ENCODE data around the gene MUC4.
"Not testable (repeated sequence)": the region's sequence is repeated elsewhere in the genome, so short reads cannot be mapped to it uniquely, and the experiment has no call there.

Gene MUC4

DNA sequence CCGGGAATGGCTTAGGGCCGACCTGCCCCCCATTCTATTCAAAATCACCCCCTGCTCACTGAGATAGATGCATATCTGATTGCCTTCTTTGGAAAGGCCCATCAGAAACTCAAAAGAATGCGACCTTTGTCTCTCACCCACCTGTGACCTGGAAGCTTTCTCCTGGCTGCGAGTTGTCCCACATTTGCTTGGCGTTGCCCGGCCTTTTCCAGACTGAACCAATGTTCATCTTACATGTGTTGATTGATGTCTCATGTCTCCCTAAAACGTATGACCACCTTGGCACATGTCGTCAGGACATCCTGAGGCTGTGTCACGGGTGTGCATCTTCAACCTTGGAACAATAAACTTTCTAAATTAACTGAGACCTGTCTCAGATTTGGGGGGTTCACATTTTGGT, 94.3 kb downstream of the MUC4 start:
- DNase-seq (ENCODE audit: low read depth, low spot score), result no peak

DNA sequence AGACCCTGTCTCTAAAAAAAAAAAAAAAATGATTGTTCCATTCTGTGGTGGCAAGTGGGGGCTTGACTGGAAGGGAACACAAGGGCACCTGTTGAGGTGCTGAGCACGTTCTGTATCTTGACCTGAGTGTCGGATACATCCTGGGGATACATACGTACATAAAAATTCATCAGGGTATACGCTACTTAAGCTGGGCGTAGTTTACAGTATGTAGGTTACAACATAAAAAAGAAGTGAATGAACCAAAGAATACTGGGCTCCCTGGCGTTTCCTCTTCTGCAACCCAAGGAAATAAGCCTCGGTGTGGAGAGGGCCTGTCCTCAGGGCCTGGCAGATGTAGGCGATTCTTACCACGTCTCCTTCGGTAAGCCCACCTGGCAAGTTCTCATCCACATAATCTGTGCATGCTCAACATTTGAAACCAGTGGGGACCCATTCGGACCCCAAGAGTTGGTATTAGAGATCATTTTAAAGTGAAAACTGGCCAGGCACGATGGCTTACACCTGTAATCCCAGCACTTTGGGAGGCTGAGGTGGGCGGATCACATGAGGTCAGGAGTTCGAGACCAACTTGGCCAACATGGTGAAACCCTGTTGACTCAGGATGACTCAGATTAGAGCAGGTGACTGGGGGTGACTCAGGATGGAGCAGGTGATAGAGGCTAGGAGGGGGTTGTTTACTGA, 96.0 kb downstream of the MUC4 start:
- DNase-seq (ENCODE audit: low read depth, low spot score), result no peak

DNA sequence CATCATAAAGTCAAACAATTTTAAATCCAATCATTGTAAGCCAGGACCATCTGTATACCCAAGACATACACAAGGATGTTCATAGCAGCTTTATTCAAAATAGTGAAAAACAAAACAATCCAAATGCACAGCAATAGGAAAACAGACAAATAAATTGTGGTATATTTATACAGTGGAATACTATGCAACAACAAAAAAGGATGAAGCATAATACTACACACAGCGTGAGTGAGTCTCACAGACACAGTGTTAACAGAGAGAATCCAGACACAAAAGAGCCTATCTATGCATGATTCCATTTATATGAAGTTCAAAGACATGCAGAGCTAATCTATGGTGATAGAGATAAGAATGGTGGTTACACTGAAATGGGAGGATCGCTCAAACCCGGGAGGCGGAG, 96.6 kb downstream of the MUC4 start:
- no peak for DNase-seq (ENCODE audit: low read depth, low spot score)

DNA sequence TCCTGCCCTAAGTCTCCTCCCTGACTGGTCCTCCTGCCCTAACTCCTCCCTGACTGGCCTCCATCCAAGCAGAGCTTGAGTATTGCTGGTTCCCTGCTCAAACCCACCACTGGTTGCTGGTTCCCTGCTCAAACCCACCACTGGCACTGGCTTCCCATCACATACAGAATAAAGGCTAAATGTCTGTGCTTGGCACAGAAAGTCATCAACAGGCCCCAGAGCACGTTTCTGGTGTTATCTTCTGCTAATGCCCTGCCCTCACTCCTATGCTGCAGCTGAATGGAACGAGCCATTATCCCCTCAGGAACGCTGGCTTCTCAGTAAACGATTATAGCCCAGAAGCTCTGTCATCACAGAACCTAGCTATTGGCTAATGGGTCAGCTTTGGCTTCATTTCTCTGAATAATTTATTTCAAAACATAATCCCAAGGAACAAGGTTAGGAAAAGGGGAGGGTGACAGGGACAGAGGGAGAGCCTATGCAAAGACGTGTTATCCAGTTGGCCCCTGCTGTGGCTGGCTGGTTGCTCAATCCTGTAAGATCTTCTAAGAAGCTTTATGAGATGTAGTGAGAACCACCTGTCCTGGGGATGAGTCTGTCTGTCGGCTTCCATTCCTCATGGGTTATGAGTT, 97.2 kb downstream of the MUC4 start:
- no peak for DNase-seq (ENCODE audit: low read depth, low spot score)

DNA sequence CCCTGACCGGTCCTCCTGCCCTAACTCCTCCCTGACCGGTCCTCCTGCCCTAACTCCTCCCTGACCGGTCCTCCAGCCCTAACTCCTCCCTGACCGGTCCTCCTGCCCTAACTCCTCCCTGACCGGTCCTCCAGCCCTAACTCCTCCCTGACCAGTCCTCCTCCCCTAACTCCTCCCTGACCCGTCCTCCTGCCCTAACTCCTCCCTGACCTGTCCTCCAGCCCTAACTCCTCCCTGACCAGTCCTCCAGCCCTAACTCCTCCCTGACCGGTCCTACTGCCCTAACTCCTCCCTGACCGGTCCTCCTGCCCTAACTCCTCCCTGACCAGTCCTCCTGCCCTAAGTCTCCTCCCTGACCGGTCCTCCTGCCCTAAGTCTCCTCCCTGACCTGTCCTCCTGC, 98.6 kb downstream of the MUC4 start:
- DNase-seq (ENCODE audit: low read depth, low spot score), result not testable (repeated sequence)

DNA sequence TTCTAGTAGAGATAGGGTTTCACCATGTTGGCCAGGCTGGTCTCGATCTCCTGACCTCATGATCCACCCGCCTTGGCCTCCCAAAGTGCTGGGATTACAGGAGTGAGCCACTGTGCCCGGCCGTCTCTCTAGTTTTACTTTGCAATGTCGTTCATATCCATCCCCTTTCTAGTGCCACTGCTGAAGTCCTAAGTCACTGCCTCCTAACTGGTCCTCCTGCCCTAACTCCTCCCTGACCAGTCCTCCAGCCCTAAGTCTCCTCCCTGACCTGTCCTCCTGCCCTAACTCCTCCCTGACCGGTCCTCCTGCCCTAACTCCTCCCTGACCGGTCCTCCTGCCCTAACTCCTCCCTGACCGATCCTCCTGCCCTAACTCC, 99.2 kb downstream of the MUC4 start:
- not testable (repeated sequence) for DNase-seq (ENCODE audit: low read depth, low spot score)

DNA sequence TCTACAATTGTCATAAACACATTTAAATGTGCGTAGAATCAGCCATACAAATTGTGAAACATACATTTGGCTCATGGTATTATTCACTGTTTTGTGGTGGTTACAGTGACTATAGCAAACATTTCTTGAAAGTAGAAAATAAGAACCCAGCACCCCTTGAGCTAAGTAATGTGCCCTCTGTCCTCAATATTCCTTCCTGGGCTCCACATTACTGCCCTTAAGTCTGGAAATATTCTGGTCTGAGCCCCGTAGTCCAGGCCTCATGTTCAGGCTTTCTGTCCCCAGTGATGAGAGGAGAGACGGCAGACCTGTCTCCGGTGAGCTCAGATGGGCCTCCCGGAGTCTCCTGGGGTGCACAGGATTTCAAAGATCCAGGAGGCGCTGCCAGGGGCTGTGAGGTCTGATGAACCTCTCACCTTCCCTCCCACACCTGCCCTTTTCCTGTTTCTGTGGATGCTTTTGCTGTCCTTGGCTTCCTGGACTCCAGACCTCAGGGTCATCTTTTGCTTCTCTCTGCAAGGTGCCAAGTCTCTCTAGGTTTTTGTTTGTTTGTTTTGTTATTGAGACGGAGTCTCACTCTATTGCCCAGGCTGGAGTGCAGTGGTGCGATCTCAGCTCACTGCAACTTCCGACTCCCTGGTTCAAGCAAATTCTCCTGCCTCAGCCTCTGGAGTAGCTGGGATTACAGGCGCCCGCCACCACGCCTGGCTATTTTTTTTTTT, 99.8 kb downstream of the MUC4 start:
- DNase-seq (ENCODE audit: low read depth, low spot score), result no peak

DNA sequence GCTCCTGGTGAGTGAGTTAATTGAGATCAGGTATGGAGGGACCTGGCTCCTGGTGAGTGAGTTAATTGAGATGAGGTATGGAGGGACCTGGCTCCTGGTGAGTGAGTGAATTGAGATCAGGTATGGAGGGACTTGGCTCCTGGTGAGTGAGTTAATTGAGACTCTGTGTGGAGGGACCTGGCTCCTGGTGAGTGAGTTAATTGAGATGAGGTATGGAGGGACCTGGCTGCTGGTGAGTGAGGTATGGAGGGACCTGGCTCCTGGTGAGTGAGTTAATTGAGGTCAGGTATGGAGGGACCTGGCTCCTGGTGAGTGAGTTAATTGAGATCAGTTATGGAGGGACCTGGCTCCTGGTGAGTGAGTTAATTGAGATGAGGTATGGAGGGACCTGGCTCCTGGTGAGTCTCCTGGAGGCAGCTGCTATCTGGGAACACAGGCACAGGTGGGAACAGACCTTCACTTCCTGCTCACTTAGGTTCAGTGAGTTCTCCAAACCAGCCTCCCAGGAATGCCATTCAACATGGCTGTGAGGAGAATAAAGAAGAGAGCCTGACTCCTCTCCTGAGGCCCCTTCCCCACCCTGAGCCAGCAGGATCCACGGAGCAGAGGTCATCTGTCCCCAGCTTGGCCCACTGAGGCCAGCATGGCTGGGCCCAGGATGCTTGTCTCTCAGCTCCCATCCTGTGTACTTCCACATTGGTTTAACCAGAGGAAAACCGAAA, 100.5 kb downstream of the MUC4 start:
- not testable (repeated sequence) for DNase-seq (ENCODE audit: low read depth, low spot score)

DNA sequence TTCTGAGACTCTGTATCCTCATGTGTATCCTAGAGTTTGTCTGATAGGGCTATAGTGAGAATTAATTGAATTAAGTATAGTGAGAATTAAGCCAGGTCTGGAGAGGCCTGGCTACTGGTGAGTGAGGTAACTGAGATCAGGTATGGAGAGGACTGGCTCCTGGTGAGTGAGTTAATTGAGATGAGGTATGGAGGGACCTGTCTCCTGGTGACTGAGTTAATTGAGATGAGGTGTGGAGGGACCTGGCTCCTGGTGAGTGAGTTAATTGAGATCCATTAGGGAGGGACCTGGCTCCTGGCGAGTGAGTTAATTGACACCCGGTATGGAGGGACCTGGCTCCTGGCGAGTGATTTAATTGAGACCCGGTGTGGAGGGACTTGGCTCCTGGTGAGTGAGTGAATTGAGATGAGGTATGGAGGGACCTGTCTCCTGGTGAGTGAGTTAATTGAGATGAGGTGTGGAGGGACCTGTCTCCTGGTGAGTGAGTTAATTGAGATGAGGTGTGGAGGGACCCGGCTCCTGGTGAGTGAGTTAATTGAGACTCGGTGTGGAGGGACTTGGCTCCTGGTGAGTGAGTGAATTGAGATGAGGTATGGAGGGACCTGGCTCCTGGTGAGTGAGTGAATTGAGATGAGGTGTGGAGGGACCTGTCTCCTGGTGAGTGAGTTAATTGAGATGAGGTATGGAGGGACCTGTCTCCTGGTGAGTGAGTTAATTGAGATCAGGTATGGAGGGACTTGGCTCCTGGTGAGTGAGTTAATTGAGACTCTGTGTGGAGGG, 101.4 kb downstream of the MUC4 start:
- not testable (repeated sequence) for DNase-seq (ENCODE audit: low read depth, low spot score)

DNA sequence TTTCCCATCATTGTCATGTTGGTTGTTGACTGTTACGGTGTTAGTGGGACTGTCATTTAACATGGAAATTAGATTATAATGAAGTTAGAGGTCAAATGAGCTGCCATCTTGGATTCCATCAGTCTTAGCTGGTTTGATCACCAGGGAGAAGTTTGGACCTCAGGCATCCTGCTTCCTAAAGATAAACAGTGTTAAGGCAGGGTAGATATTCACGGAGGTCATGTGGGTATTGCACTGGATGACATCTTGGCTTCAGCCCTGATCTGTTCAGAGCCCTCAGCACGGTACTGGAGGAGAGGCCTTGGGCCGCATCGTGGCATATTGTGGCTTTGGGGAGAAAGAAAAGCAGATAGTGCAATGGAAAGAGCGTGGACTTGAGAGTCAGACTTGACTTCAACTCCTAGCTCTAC, 102.0 kb downstream of the MUC4 start:
- DNase-seq (ENCODE audit: low read depth, low spot score), result no peak

DNA sequence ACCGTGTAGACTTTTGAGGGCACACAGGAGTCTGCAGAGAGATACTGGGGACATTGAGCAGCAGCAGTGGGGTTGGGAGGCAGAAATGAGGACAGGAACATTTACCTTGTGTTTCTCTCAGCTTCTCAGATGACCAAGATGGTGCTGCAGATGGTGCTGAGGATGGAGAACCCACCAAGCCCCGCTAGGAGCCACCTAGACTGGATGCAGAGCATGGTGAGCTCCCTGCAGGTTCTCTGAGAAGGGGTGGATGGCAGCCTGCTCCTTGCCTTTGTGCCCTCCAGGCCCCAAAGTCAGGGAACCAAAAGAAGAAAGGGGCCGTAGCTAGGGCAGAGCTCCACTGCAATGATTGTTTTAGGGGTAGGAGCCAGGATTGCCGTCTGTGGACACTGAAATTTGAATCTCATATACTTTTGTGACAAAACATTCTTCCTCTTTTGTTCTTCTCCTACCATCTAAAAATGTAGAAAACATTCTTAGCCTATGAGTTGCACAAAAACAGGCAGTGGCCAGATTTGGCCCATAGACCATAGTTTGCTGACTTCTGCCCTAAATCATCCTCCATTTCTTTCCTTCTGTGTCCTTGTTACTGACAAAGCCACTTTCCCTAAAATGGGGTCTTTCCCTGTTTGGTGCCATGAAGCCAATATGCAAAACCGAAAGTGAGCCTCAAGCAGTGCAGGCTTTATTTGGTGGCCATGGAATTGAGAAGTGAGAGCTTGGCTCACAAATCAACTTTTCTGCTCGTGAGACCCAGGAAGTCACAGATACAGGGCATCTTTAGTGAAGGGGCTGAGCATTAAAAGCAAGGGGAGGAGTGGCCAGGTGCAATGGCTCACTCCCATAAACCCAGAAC, 102.9 kb downstream of the MUC4 start:
- no peak for DNase-seq (ENCODE audit: low read depth, low spot score)

DNA sequence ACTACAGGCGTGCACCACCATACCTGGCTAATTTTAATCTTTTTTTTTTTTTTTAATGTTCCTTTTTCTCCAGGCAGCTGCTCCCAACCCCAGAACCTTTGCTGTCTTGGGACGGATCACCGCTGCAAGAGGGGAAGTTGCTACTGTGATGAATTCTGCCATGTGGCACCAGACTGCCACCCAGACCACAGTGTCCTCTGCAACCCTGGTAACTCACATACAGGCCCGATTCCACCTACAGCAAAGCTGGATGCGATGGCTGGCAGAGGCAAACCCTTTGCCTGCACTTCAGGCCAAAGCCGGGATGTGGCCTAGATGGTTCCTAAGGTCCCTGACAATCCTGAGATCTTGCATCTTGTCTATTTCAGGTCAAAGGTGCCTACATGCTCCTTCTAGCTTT, 103.7 kb downstream of the MUC4 start:
- no peak for DNase-seq (ENCODE audit: low read depth, low spot score)

DNA sequence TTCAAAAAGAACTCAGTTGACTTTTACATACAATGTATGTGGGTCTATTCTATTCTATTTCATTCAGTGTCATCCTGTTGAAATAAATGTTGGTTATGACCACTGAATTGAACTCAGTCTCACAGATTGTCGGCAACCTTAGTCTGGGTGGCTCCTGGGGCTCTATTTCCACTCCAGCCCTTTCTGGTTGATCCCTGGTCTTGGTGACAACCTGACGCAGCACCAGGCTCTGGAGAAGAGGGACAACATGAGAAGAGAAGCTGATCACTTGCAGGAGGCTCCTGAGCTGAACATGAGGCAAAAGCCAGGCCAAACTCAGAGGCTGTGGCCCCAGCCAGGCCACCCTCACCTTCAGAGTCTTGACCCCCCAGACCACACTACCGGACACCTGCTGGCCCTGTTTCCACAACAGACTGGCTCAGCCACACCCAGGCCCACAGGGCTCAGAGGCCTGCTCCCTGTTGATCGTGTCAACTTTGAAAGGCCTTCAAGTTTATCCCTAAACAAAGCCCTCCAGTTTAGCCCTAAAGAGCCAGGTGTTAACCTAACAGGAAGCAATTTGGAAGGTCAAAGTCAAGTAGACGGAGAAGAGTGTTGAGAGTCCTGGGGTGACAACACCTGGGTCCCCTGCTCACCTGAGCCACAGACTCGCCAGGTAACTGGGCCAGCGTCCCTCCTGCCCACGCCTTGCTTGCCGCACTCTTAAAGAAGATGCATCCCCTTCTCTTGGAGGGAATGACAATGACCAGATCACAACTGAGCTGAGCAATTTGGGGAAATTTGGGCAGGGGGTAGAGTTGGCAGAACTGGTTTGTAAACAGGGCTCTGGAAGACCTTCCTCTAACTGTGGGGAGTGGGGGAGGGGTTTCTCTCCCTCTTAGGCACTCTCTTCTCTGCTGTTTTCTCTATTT, 106.4 kb downstream of the MUC4 start:
- DNase-seq (ENCODE audit: low read depth, low spot score), result no peak

DNA sequence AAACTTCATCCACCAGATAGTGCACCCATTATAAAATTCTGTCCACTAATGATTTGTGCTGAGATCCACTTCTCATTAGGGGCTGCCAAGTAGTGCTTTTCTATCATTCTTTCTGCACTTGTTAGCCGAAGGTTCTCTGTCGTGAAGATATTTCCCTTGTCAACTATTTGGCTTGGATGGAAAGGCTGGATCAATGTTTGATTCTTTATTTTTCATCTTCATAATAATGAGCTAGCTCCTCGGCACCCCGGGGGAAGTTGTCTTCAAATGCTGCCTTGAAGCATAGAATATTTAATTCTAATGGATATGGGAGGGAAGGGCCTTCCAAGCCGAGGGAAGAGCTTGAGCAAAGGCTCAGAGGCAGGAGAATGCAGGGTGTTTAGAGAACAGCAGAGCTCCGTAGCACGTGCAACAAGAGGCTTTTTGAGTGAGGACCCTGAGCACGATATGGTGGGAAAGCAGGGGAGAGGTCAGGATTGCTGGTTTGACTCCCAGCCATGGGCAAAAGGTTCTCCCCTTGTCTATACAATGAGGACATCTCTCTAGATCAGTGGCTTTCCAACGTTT, 107.2 kb downstream of the MUC4 start:
- DNase-seq (ENCODE audit: low read depth, low spot score), result no peak

DNA sequence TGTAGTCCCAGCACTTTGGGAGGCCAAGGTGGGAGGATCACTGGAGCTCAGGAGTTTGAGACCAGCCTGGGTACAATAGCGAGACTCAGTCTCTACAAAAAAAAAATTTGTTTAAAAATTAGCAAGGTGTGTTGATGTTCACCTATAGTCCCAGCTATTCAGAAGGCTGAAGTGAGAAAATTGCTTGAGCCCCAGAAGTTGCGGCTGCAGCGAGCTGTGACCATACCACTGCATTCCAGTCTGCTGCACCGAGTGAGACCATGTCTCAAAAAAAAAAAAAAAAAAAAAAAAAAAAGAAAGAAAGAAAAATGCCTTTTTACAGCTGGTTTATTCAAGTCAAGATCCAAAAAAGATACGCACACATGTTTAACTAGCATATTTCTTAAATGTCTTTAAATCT, 108.0 kb downstream of the MUC4 start:
- DNase-seq (ENCODE audit: low read depth, low spot score), result no peak

DNA sequence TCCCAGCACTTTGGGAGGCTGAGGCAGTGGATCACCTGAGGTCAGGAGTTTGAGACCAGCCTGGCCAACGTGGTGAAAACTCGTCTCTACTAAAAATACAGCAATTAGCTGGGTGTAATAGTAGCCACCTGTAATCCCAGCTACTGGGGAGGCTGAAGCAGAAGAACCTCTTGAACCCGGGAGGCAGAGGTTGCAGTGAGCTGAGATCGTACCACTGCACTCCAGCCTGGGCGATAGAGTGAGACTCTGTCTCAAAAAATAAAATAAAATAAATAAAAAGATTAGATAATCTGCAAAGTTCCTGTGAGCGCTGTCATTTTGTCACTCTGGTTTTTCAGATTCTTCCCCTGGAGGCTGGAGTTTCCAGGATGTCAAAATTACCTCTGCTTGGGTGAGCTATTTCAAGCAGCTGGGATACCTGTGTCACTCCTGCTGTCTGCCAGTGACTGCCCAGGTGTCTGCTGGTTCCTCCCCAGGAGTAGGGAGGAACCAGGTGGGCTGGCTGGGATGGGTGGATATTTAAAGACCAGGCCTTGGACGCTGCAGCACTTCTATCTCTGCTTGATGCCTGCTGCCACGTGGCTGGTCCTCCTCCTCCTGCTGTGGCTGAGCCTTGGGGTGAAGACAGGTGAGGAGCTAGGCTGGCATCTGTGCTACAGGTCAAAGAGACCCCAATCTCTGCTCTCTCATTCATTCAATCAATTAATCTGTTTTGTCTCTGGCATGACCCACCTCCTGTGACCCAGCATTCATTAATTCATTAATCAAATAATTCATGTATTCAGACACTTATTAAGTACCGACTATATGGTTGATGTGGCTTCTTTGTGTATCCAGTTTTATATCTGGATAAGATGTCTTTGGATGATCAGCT, 110.5 kb downstream of the MUC4 start:
- DNase-seq (ENCODE audit: low read depth, low spot score), result no peak

DNA sequence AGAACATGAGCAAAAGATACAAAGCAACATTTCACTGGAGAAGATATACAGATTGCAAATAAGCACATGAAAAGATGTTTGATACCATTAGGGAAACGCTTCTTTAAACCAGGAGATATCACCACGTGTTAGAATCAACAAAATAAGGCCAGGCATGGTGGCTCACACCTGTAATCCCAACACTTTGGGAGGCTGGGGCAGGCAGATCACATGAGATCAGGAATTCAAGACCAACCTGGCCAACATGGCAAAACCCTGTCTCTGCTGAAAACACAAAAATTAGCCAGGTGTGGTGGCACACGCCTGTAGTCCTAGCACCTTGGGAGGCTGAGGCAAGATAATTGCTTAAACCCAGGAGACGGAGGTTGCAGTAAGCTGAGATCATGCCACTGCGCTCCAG, 111.4 kb downstream of the MUC4 start:
- DNase-seq (ENCODE audit: low read depth, low spot score), result no peak

DNA sequence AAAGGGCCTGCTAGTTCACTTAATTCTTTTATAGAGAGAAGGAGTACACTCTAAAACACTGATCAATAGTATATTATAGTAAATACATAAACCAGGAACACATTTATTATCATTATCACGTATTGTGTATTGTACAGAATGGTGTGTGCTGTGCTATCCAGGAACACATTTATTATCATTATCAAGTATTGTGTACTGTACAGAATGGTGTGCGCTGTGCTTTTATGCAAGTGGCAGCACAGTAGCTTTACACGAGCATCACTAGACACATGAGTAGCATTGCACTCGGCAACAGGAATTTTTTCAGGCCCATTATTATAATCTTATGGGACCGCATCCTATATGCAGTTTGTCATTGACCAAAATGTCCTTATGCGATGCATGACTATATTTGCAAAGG, 111.9 kb downstream of the MUC4 start:
- no peak for DNase-seq (ENCODE audit: low read depth, low spot score)

Measured in iPS DF 19.7 (cell line).